ENCODE measurements around the gene HOXA7. TPM values are rescaled to one million over a fixed set of nuclear protein-coding genes. Genes with fewer than 3 reads are reported as not detected.

The HOXA7 gene
- total and polyA plus RNA-seq, 2 experiments from 2014 or later, result 0.24 TPM; not detected in 1

DNA sequence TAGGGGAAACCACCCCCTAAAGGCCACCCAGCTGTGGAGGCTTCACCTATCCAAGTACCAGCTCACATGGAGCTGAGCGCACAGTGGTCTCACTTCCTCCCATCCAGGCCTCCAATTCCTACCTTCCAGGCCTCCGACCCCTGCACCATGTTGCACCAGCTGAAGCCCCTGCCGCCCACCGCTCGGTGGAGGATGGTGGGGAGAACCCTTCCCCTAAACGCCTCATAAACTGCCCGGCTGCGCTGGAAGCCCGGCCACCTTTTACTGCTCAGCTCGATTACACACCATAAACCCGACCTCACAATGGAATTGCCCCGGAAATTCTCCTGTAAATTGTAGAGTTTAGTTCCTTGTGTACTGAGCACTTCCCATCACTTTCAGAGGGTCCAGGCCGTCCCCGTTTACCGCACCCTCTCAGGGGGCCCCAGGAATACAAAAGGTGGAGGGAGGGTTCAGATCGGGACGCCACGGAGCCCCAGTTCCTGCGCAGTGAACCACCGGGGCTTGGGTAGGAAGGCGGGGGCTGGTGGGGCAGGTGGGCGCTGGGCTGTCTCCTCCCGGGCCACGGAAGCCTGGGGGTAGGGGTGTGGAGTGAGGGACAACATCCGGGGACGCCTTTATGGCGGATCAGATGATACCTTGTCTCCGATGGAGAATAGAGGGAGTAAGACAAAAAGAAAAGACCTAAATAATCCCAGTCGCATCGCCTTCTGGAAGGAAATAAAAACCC, 1.4 kb upstream of the HOXA7 start:
- Histone ChIP-seq H4K20me1 (replicated peaks; ENCODE audit: insufficient read depth) (peaks cover 50% of the 10 kb centered on the region), H3K79me2 (replicated peaks; ENCODE audit: insufficient read depth) (no peaks in the 10 kb centered on the region), H3F3A (replicated peaks; ENCODE audit: low read depth) (peaks cover 24% of the 10 kb centered on the region), H3K4me1 (ENCODE audit: insufficient read depth) (peaks cover 4% of the 10 kb centered on the region; the same call in 1 of the 2 replicates), H3K4me2 (no peak overlapping the region), H3K27ac (ENCODE audit: low read depth) (no peak overlapping the region), H3K9me2 (ENCODE audit: insufficient read depth) (no peaks in the 10 kb centered on the region), H3K4me3 (no peak overlapping the region), H3K27me3 (ENCODE audit: insufficient read depth) (peaks cover 100% of the 10 kb centered on the region), H3K36me3 (ENCODE audit: insufficient read depth) (no peaks in the 10 kb centered on the region), H2AFZ (no peak overlapping the region)
- ATAC-seq, result no peak
- TF ChIP-seq, protein P1, sequence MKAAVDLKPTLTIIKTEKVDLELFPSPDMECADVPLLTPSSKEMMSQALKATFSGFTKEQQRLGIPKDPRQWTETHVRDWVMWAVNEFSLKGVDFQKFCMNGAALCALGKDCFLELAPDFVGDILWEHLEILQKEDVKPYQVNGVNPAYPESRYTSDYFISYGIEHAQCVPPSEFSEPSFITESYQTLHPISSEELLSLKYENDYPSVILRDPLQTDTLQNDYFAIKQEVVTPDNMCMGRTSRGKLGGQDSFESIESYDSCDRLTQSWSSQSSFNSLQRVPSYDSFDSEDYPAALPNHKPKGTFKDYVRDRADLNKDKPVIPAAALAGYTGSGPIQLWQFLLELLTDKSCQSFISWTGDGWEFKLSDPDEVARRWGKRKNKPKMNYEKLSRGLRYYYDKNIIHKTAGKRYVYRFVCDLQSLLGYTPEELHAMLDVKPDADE (IDR thresholded peaks at IDR 0.05), result no peak
- peak; percentile 92 for TF ChIP-seq EZH2 (IDR thresholded peaks at IDR 0.05; ENCODE audit: low read depth, unreplicated experiment)
- TF ChIP-seq POLR2AphosphoS5 (IDR thresholded peaks at IDR 0.05; ENCODE audit: low read depth), result no peak
- no peak for TF ChIP-seq NANOG (IDR thresholded peaks at IDR 0.05; ENCODE audit: borderline replicate concordance)
- TF ChIP-seq EZH2phosphoT487 (IDR thresholded peaks at IDR 0.05; ENCODE audit: unreplicated experiment), result peak; percentile 87
- peaks cover 12% of the 10 kb centered on the region; the same call in 2 of the 3 replicates for H3K9me3 Mint-ChIP-seq
- no peak overlapping the region; the same call in 2 of the 3 replicates for H3K4me3 Mint-ChIP-seq
- peaks cover 11% of the 10 kb centered on the region for H3K4me1 Mint-ChIP-seq
- H3K27me3 Mint-ChIP-seq (ENCODE audit: insufficient read depth, low read depth, poor library complexity), result peaks cover 99% of the 10 kb centered on the region
- no peak overlapping the region for H3K27ac Mint-ChIP-seq
- no peaks in the 10 kb centered on the region; the same call in 2 of the 3 replicates for H3K36me3 Mint-ChIP-seq (ENCODE audit: low read depth)
- no peak for DNase-seq (ENCODE audit: low spot score)

DNA sequence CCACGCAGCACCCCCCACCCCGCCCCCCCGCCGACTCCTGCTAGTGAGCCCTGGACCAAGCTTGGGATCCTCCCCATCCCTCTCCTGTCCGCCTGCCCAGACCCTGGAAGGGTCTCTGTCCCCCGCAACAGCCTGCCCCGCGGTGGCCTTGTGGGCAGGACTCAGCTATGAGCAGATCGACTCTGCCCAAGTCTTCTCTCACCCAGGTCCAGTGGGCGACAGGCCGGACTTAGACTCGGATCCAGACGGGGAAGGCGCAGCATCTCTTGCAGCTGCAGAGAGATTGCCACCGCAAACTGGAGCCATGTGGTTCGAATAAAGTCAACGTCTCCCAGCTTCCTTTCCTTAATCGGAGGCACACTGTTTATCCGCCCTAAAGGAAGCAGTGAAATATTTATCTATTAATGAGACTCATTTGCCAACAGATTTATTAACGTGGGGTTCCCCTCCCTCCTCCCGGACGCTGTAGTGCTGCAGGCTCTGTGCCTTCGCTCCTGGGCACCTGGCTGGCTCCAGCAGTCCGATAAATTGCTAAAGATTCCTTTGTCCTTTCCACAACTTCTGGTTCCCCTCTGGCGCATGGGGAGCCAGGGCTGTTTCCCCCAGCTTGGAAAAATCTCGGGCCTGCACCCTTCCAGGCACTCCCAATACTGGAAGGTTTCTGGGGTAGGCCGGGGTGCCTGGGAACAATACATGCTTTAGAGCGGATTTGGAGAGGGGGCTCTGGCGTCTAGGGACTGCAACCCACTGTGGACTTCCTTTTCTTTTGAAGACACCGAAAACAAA, 634 bp upstream of the HOXA7 start:
- TF ChIP-seq POLR2AphosphoS5 (IDR thresholded peaks at IDR 0.05; ENCODE audit: low read depth), result no peak
- TF ChIP-seq EZH2 (IDR thresholded peaks at IDR 0.05; ENCODE audit: low read depth, unreplicated experiment), result peak; percentile 90
- TF ChIP-seq EZH2phosphoT487 (IDR thresholded peaks at IDR 0.05; ENCODE audit: unreplicated experiment), result no peak
- TF ChIP-seq, protein P1 (IDR thresholded peaks at IDR 0.05), result no peak
- peaks cover 11% of the 10 kb centered on the region for H3K4me1 Mint-ChIP-seq
- H3K27me3 Mint-ChIP-seq (ENCODE audit: insufficient read depth, low read depth, poor library complexity), result peaks cover 99% of the 10 kb centered on the region
- no peaks in the 10 kb centered on the region for H3K9me2 ChIP-seq (ENCODE audit: insufficient read depth)
- peaks cover 12% of the 10 kb centered on the region; the same call in 2 of the 3 replicates for H3K9me3 Mint-ChIP-seq
- H3K4me3 ChIP-seq, result peak overlapping the region; percentile 56
- peaks cover 100% of the 10 kb centered on the region for H3K27me3 ChIP-seq (ENCODE audit: insufficient read depth)
- peaks cover 27% of the 10 kb centered on the region for H3F3A ChIP-seq (replicated peaks; ENCODE audit: low read depth)
- H3K36me3 Mint-ChIP-seq (ENCODE audit: low read depth), result no peaks in the 10 kb centered on the region; the same call in 2 of the 3 replicates
- no peak for DNase-seq (ENCODE audit: low spot score)
- no peak overlapping the region for H3K27ac ChIP-seq (ENCODE audit: low read depth)
- H4K20me1 ChIP-seq (replicated peaks; ENCODE audit: insufficient read depth), result peaks cover 45% of the 10 kb centered on the region
- no peaks in the 10 kb centered on the region for H3K36me3 ChIP-seq (ENCODE audit: insufficient read depth)
- no peak overlapping the region for H3K27ac Mint-ChIP-seq
- peaks cover 4% of the 10 kb centered on the region; the same call in 1 of the 2 replicates for H3K4me1 ChIP-seq (ENCODE audit: insufficient read depth)
- no peak overlapping the region for H2AFZ ChIP-seq
- no peaks in the 10 kb centered on the region for H3K79me2 ChIP-seq (replicated peaks; ENCODE audit: insufficient read depth)
- H3K4me3 Mint-ChIP-seq, result 0 out of 3 replicates have a peak overlapping the region, but pooled peaks have one; percentile 14
- peak overlapping the region; percentile 83 for H3K4me2 ChIP-seq
- no peak; the same call in 2 of the 3 replicates for ATAC-seq

Data from GM23338 (cell line).